Esophagus squamous epithelium (tissue), 5 donors: Measurements from ENCODE around the gene CTXN1. TPM values are rescaled to one million over a fixed set of nuclear protein-coding genes. Genes with fewer than 3 reads are reported as not detected.

Experiments
- DNase-seq: peaks from one replicate; lab custom pipeline; 2025; lab: John Stamatoyannopoulos, UW
- H3K27ac ChIP-seq, 4 donors: fragments of 200-600 bp; sonication (generic); one replicate each; pipeline ENCODE4 v1.5.1; 2016 to 2019; ENCODE audit warnings: mild to moderate bottlenecking in 1 of 4
- H3K27me3 ChIP-seq, 4 donors: fragments of 200-600 bp; sonication (generic); 1 replicate in 3 of 4; 2 replicates in 1 of 4; pipeline versions ENCODE4 v1.5.1 to v1.6.0; 2017 to 2021; ENCODE audit warnings: antibody characterized with exemption in 1 of 4
- H3K36me3 ChIP-seq, 3 donors: fragments of 200-600 bp; sonication (generic); one replicate each; pipeline ENCODE4 v1.5.1; 2016 to 2019
- H3K4me1 ChIP-seq, 3 donors: fragments of 200-600 bp; sonication (generic); one replicate each; pipeline ENCODE4 v1.5.1; 2017 to 2019
- H3K4me3 ChIP-seq, 4 donors: fragments of 200-600 bp; sonication (generic); 1 replicate in 3 of 4; 2 replicates in 1 of 4; pipeline ENCODE4 v1.5.1; 2016 to 2019; ENCODE audit warnings: mild to moderate bottlenecking in 2 of 4, moderate library complexity in 1 of 4
- H3K9me3 ChIP-seq, 3 donors: fragments of 200-600 bp; sonication (generic); one replicate each; pipeline ENCODE4 v1.5.1; 2016 to 2019
- CTCF ChIP-seq, 6 experiments: fragments of 450-650 bp in 4 of 6; fragments of 200-600 bp in 2 of 6; sonication (generic) in 2 of 6; IDR thresholded peaks; one replicate each; pipeline ENCODE4 v1.5.1; 2016 to 2019; ENCODE audit warnings: antibody characterized with exemption in 6 of 6, mild to moderate bottlenecking in 4 of 6, moderate library complexity in 4 of 6
- POLR2A ChIP-seq, 4 donors: fragments of 450-650 bp; IDR thresholded peaks; one replicate each; pipeline ENCODE4 v1.6.1; 2017; ENCODE audit warnings: antibody characterized with exemption in 4 of 4, mild to moderate bottlenecking in 4 of 4, moderate library complexity in 3 of 4
- WGBS, 2 donors: methylation state at CpG; one replicate each; pipeline ENCODE4 v1.1.5; 2018; 5-methylcytosine and 5-hydroxymethylcytosine counted together
- intact Hi-C: fragments of 100-400 bp; cut with DNase I; formaldehyde crosslinking; loops from one replicate; pipeline ENCODE4 v1.15.0; 2022
- total RNA-seq, 4 donors: library from RNA; depleted of rRNA; stranded (reverse); fragments of >200 nt; gene quantifications; one replicate each; pipeline ENCODE4 v1.1.0, GENCODE V29; 2016
- donor health status: DM: yes; HTN: yes; CAD: no.

The CTXN1 gene
- total RNA-seq, 4 donors from 2014 or later = 0.35 to 2.7 (median 0.75) TPM; not detected in 1

- peaks cover 30 to 73% (median 40%) of the 10 kb centered on the region in 3 donors for H3K36me3 ChIP-seq
- intact Hi-C loops = loop anchor here (10.0 kb wide), 1 partner anchor 54 kb away; no protein-coding TSS in a partner anchor
- DNase-seq = no peak
- peaks cover 12 to 53% (median 34%) of the 10 kb centered on the region in 3 donors for H3K4me1 ChIP-seq
- TF ChIP-seq POLR2A (IDR thresholded peaks at IDR 0.05) = no peak
- TF ChIP-seq CTCF (IDR thresholded peaks at IDR 0.05) = no peak
- H3K4me3 ChIP-seq = no peak overlapping the region
- no peak overlapping the region for H3K27ac ChIP-seq
- H3K9me3 ChIP-seq = no peaks in the 10 kb centered on the region
- peaks cover 0 to 9% (median 0%) of the 10 kb centered on the region in 4 donors for H3K27me3 ChIP-seq
- 47 to 75% methylated on average over 2 of the region's 19 CpGs for WGBS, 2 donors
These were observed 17.0 kb downstream of the CTXN1 start for GRCh38 chr19:7908742-7909461.

DNA sequence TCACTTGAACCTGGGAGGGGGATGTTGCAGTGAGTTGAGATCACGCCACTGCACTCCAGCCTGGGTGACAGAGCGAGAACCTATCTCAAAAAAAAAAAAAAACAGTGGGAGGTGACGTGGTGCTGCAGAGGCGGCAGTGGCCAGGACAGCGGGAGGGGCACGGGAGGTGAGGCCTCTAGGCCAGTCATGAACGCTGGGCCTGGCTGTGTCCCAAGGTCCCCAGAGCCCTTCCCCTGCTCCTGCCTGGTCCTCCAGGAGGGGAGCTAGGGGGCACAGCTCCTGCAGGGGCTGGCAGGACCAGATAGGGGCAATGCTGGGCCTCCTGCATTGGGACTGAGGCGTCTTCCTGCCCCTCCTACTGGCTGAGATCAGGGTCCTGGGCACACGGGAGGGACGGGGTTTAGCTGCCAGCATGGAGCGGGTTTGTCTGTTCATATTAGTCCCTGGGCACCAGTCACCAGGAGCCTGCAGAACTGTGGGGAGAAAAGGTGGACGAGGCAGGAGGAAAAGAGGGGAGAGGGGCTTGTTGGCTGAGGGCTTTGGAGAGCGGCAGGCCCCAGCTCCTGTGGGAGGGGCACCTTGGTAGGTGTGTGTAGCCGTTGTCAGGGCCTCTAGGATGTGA lies 17.7 kb downstream of the CTXN1 start:
- H3K36me3 ChIP-seq = peaks cover 30 to 67% (median 40%) of the 10 kb centered on the region in 3 donors
- no peak for DNase-seq
- 76 to 82% methylated on average over 10 to 11 of the region's 14 CpGs for WGBS, 2 donors
- peaks cover 12 to 54% (median 34%) of the 10 kb centered on the region in 3 donors for H3K4me1 ChIP-seq
- TF ChIP-seq POLR2A (IDR thresholded peaks at IDR 0.05) = no peak
- no peak for TF ChIP-seq CTCF (IDR thresholded peaks at IDR 0.05)
- intact Hi-C loops = loop anchor here (10.0 kb wide), 1 partner anchor 53 kb away; no protein-coding TSS in a partner anchor
- no peaks in the 10 kb centered on the region for H3K9me3 ChIP-seq
- H3K4me3 ChIP-seq = no peak overlapping the region
- no peak overlapping the region for H3K27ac ChIP-seq
- peaks cover 0 to 2% (median 0%) of the 10 kb centered on the region in 4 donors for H3K27me3 ChIP-seq

- intact Hi-C loops = loop anchor here (10.0 kb wide), 1 partner anchor 53 kb away; no protein-coding TSS in a partner anchor
- Histone ChIP-seq H3K9me3 (no peaks in the 10 kb centered on the region), H3K27ac (no peak overlapping the region), H3K27me3 (no peaks in the 10 kb centered on the region), H3K4me3 (no peak overlapping the region), H3K4me1 (peaks cover 19 to 60% (median 40%) of the 10 kb centered on the region in 3 donors), H3K36me3 (peaks cover 25 to 60% (median 36%) of the 10 kb centered on the region in 3 donors)
- WGBS, 2 donors = 76 to 100% methylated on average over 2 of the region's 11 CpGs
- no peak for DNase-seq
- TF ChIP-seq POLR2A (IDR thresholded peaks at IDR 0.05) (no peak), CTCF (IDR thresholded peaks at IDR 0.05) (no peak)
These were observed 18.4 kb downstream of the CTXN1 start for GRCh38 chr19:7907544-7907943.

GRCh38 chr19:7907122-7907521 lies 18.8 kb downstream of the CTXN1 start:
- no peak for DNase-seq
- Histone ChIP-seq H3K4me1 (peaks cover 22 to 64% (median 44%) of the 10 kb centered on the region in 3 donors), H3K9me3 (no peaks in the 10 kb centered on the region), H3K27ac (no peak overlapping the region), H3K4me3 (no peak overlapping the region), H3K27me3 (no peaks in the 10 kb centered on the region), H3K36me3 (peaks cover 21 to 56% (median 32%) of the 10 kb centered on the region in 3 donors)
- TF ChIP-seq CTCF (IDR thresholded peaks at IDR 0.05) (no peak), POLR2A (IDR thresholded peaks at IDR 0.05) (no peak)
- 51 to 60% methylated on average over 19 of the region's 19 CpGs for WGBS, 2 donors
- intact Hi-C loops = loop anchor here (10.0 kb wide), 1 partner anchor 52 kb away; no protein-coding TSS in a partner anchor

GRCh38 chr19:7905859-7906258 lies 20.1 kb downstream of the CTXN1 start:
- intact Hi-C loops = loop anchor here (10.0 kb wide), 1 partner anchor 51 kb away; no protein-coding TSS in a partner anchor
- Histone ChIP-seq H3K27me3 (no peaks in the 10 kb centered on the region), H3K9me3 (no peaks in the 10 kb centered on the region), H3K27ac (no peak overlapping the region), H3K4me1 (peaks cover 28 to 77% (median 50%) of the 10 kb centered on the region in 3 donors), H3K4me3 (no peak overlapping the region), H3K36me3 (peaks cover 10 to 43% (median 20%) of the 10 kb centered on the region in 3 donors)
- 86 to 91% methylated on average over 6 to 9 of the region's 10 CpGs for WGBS, 2 donors
- no peak for DNase-seq
- TF ChIP-seq CTCF (IDR thresholded peaks at IDR 0.05) (no peak), POLR2A (IDR thresholded peaks at IDR 0.05) (no peak)
